NT2/D1 (cell line): ENCODE results near the gene TBC1D16.

Source experiments
- SUZ12 ChIP-seq: IDR thresholded peaks from 2 replicates; pipeline ENCODE4 v1.6.1; 2011; ENCODE audit not compliant: insufficient read length, insufficient read depth; ENCODE audit errors: extremely low read depth
- YY1 ChIP-seq: IDR thresholded peaks from 2 replicates; pipeline ENCODE4 v1.6.1; 2011; ENCODE audit not compliant: insufficient read length, insufficient read depth
- ZNF274 ChIP-seq: IDR thresholded peaks from 2 replicates; pipeline ENCODE4 v1.6.1; 2011; ENCODE audit warnings: mild to moderate bottlenecking, low read depth, low read length

DNA sequence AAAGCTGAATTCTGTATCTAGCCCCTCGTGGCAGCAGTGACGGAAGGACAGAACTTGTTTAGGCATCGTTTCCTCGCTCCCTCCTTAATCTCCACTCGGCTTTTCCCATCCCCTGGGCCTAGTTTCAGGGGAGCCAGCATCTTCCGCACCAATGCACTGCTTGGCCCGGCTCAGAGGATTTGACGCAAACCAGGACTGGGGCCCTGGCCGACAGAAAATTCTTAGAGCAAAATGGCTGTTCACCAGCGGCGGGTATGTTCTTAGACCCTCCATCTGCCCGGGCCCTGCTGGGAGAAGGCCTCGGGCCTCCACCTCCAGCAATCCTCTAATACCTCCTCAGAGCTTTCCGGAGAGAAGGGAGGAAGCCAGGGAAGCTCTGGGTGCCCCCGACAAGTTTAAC lies 54.6 kb downstream of the TBC1D16 start:
- no peak for TF ChIP-seq SUZ12
- TF ChIP-seq YY1 = no peak
- TF ChIP-seq ZNF274 = no peak
